ENCODE data around the gene ABCG8. TPM values are rescaled to one million over a fixed set of nuclear protein-coding genes. Genes with fewer than 3 reads are reported as not detected.

Gene ABCG8
- polyA plus RNA-seq, 1 of the 3 experiments (the other 2 are of a cell fraction) = not detected

- 95% methylated on average over 2 of the region's 2 CpGs for WGBS (ENCODE audit: low lambda C conversion rate)
- TF ChIP-seq TEAD4 (IDR thresholded peaks at IDR 0.05; ENCODE audit: borderline replicate concordance, insufficient read depth) = no peak
- TF ChIP-seq ELF1 (IDR thresholded peaks at IDR 0.05) = no peak
- no peak for TF ChIP-seq EP300 (IDR thresholded peaks at IDR 0.05; ENCODE audit: borderline replicate concordance in 1 of 2, low read depth in 1 of 2, low read length in 1 of 2)
- TF ChIP-seq TAF1 (IDR thresholded peaks at IDR 0.05; ENCODE audit: borderline replicate concordance, low read depth, low read length) = no peak
- TF ChIP-seq, protein P1, sequence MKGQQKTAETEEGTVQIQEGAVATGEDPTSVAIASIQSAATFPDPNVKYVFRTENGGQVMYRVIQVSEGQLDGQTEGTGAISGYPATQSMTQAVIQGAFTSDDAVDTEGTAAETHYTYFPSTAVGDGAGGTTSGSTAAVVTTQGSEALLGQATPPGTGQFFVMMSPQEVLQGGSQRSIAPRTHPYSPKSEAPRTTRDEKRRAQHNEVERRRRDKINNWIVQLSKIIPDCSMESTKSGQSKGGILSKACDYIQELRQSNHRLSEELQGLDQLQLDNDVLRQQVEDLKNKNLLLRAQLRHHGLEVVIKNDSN (IDR thresholded peaks at IDR 0.05; ENCODE audit: borderline replicate concordance, low read depth) = no peak
- no peak for TF ChIP-seq NRF1 (IDR thresholded peaks at IDR 0.05; ENCODE audit: low read depth, low read length)
- TF ChIP-seq RCOR1 (IDR thresholded peaks at IDR 0.05; ENCODE audit: low read length) = no peak
- TF ChIP-seq CHD2 (IDR thresholded peaks at IDR 0.05; ENCODE audit: low read length, partially characterized antibody) = no peak
- no peak for TF ChIP-seq SIN3A (IDR thresholded peaks at IDR 0.05; ENCODE audit: borderline replicate concordance, low read depth, low read length)
- TF ChIP-seq RXRA (IDR thresholded peaks at IDR 0.05; ENCODE audit: borderline replicate concordance, low read depth) = no peak
- no peak for TF ChIP-seq FOXM1 (IDR thresholded peaks at IDR 0.05; ENCODE audit: low read depth)
- TF ChIP-seq RFX5 (IDR thresholded peaks at IDR 0.05; ENCODE audit: low read length) = no peak
- TF ChIP-seq, protein P2, sequence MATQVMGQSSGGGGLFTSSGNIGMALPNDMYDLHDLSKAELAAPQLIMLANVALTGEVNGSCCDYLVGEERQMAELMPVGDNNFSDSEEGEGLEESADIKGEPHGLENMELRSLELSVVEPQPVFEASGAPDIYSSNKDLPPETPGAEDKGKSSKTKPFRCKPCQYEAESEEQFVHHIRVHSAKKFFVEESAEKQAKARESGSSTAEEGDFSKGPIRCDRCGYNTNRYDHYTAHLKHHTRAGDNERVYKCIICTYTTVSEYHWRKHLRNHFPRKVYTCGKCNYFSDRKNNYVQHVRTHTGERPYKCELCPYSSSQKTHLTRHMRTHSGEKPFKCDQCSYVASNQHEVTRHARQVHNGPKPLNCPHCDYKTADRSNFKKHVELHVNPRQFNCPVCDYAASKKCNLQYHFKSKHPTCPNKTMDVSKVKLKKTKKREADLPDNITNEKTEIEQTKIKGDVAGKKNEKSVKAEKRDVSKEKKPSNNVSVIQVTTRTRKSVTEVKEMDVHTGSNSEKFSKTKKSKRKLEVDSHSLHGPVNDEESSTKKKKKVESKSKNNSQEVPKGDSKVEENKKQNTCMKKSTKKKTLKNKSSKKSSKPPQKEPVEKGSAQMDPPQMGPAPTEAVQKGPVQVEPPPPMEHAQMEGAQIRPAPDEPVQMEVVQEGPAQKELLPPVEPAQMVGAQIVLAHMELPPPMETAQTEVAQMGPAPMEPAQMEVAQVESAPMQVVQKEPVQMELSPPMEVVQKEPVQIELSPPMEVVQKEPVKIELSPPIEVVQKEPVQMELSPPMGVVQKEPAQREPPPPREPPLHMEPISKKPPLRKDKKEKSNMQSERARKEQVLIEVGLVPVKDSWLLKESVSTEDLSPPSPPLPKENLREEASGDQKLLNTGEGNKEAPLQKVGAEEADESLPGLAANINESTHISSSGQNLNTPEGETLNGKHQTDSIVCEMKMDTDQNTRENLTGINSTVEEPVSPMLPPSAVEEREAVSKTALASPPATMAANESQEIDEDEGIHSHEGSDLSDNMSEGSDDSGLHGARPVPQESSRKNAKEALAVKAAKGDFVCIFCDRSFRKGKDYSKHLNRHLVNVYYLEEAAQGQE (IDR thresholded peaks at IDR 0.05; ENCODE audit: low read depth, low read length) = no peak
- no peak for TF ChIP-seq SMC3 (IDR thresholded peaks at IDR 0.05; ENCODE audit: low read depth, low read length)
- no peak for TF ChIP-seq FOSL2 (IDR thresholded peaks at IDR 0.05; ENCODE audit: borderline replicate concordance, low read depth)
- TF ChIP-seq POLR2AphosphoS5 (IDR thresholded peaks at IDR 0.05; ENCODE audit: low read depth, low read length) = no peak
Measured at GRCh38 chr2:43791035-43791765, 47.6 kb upstream of the ABCG8 start.

More at GRCh38 chr2:43791035-43791765, 47.6 kb upstream of the ABCG8 start:
- CTCF ChIA-PET = interaction anchor here (0.6 to 1.2 kb wide), 4 partner anchors 11 to 135 kb away, joined by 3 to 4 read pairs (median 3); no protein-coding TSS in a partner anchor
- H3K4me1 ChIP-seq (ENCODE audit: control insufficient read depth in 1 of 2, insufficient read depth in 2 of 2, low read depth in 1 of 2, low read length in 1 of 2) = no peaks in the 10 kb centered on the region
- no peaks in the 10 kb centered on the region for H3K27me3 ChIP-seq (ENCODE audit: insufficient read depth)
- POLR2A ChIA-PET = no interaction called here
- H3K9ac ChIP-seq = no peak overlapping the region
- H3K79me2 ChIP-seq (ENCODE audit: insufficient read depth) = no peaks in the 10 kb centered on the region
- H3K9me3 ChIP-seq = no peaks in the 10 kb centered on the region
- no peak overlapping the region for H3K4me2 ChIP-seq
- no peak for DNase-seq
- no peaks in the 10 kb centered on the region for H4K20me1 ChIP-seq (ENCODE audit: insufficient read depth)
- no peak overlapping the region for H3K4me3 ChIP-seq (ENCODE audit: low read depth in 2 of 2, low read length in 1 of 2)
- no peaks in the 10 kb centered on the region for H3K9me2 ChIP-seq
- no peak overlapping the region for H2AFZ ChIP-seq (ENCODE audit: low read depth)
- H3K27ac ChIP-seq (ENCODE audit: low read depth in 2 of 2, low read length in 1 of 2) = no peak overlapping the region
- H3K36me3 ChIP-seq (replicated peaks in 1 of 2; ENCODE audit: control insufficient read depth in 1 of 2, insufficient read depth in 2 of 2, low read length in 1 of 2) = peaks cover 24 to 58% of the 10 kb centered on the region in 2 experiments
- peaks cover 8% of the 10 kb centered on the region for H3F3A ChIP-seq (replicated peaks; ENCODE audit: insufficient read depth)
